ENCODE data around the gene SGK1.

- TF ChIP-seq EZH2 (IDR thresholded peaks at IDR 0.05) (no peak), POLR2AphosphoS5 (IDR thresholded peaks at IDR 0.05; ENCODE audit: borderline replicate concordance, low read depth, low read length) (no peak)
Observed at GRCh38 chr6:134175532-134176263, 142.2 kb downstream of the SGK1 start.
